ENCODE results near the gene OR8G1. TPM values are rescaled to one million over a fixed set of nuclear protein-coding genes. Genes with fewer than 3 reads are reported as not detected.
"Not testable (repeated sequence)": the region's sequence is repeated elsewhere in the genome, so short reads cannot be mapped to it uniquely, and the experiment has no call there.

The OR8G1 gene
- total RNA-seq, 4 donors from 2014 or later: not detected

DNA sequence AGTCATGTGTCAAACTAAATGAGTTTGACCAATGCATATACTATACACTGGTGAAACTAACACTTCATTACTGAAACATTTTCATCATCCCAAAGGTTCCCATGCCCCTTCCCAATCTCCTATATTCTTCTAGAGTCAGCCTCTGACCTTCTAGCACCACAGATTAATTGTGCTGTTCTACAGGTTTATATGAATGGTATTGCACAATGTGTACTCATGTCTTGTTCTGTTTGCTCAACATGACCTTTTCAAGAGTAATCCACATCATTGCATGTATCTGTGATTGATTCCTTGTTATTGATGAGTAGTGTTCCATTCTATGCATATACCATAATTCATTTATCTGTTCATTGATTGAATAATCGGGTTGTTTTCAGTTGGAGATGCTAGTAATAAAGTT lies 7.5 kb upstream of the OR8G1 start:
- WGBS: 3% methylated on average over 1 of the region's 1 CpG
- no peak overlapping the region for H3K4me3 ChIP-seq
- TF ChIP-seq, protein P1, sequence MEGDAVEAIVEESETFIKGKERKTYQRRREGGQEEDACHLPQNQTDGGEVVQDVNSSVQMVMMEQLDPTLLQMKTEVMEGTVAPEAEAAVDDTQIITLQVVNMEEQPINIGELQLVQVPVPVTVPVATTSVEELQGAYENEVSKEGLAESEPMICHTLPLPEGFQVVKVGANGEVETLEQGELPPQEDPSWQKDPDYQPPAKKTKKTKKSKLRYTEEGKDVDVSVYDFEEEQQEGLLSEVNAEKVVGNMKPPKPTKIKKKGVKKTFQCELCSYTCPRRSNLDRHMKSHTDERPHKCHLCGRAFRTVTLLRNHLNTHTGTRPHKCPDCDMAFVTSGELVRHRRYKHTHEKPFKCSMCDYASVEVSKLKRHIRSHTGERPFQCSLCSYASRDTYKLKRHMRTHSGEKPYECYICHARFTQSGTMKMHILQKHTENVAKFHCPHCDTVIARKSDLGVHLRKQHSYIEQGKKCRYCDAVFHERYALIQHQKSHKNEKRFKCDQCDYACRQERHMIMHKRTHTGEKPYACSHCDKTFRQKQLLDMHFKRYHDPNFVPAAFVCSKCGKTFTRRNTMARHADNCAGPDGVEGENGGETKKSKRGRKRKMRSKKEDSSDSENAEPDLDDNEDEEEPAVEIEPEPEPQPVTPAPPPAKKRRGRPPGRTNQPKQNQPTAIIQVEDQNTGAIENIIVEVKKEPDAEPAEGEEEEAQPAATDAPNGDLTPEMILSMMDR (IDR thresholded peaks at IDR 0.05): no peak
- TF ChIP-seq POLR2A (IDR thresholded peaks at IDR 0.05) (no peak), POLR2AphosphoS5 (IDR thresholded peaks at IDR 0.05) (no peak), EP300 (IDR thresholded peaks at IDR 0.05) (no peak)
- H3K27ac ChIP-seq: no peak overlapping the region
- H3K36me3 ChIP-seq: no peaks in the 10 kb centered on the region
- H3K9me3 ChIP-seq: no peaks in the 10 kb centered on the region
- H3K4me1 ChIP-seq: no peaks in the 10 kb centered on the region
- no peak for DNase-seq (ENCODE audit: low spot score in 2 of 2)
- no peaks in the 10 kb centered on the region for H3K27me3 ChIP-seq

DNA sequence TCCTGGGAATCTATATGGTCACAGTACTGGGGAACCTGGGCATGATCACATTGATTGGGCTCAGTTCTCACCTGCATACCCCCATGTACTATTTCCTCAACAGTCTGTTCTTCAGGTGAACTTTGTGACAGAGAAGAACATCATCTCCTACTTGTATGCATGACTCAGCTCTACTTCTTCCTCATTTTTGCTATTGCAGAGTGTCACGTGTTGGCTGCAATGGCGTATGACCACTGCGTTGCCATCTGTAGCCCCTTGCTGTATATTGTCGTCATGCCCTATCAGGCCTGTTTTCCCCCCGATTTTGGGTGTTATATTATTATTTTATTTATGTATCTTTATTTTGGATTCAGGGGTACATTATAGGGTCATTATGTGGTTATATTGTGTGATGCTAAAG lies 2.4 kb upstream of the OR8G1 start:
- Histone ChIP-seq H3K36me3 (no peaks in the 10 kb centered on the region), H3K27ac (no peak overlapping the region), H3K27me3 (no peaks in the 10 kb centered on the region), H3K9me3 (no peaks in the 10 kb centered on the region), H3K4me1 (no peaks in the 10 kb centered on the region), H3K4me3 (no peak overlapping the region)
- TF ChIP-seq EP300 (IDR thresholded peaks at IDR 0.05): no peak
- no peak for TF ChIP-seq POLR2AphosphoS5 (IDR thresholded peaks at IDR 0.05)
- TF ChIP-seq, protein P1 (IDR thresholded peaks at IDR 0.05): no peak
- TF ChIP-seq POLR2A (IDR thresholded peaks at IDR 0.05): no peak
- DNase-seq (ENCODE audit: low spot score in 2 of 2): no peak
- WGBS: 52% methylated on average over 5 of the region's 5 CpGs

DNA sequence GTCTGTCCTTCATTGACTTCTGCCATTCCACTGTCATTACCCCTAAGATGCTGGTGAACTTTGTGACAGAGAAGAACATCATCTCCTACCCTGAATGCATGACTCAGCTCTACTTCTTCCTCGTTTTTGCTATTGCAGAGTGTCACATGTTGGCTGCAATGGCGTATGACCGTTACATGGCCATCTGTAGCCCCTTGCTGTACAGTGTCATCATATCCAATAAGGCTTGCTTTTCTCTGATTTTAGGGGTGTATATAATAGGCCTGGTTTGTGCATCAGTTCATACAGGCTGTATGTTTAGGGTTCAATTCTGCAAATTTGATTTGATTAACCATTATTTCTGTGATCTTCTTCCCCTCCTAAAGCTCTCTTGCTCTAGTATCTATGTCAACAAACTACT lies 9.0 kb downstream of the OR8G1 start:
- H3K4me3 ChIP-seq; H3K27me3 ChIP-seq; H3K4me1 ChIP-seq; H3K36me3 ChIP-seq; H3K27ac ChIP-seq; DNase-seq (ENCODE audit: low spot score in 2 of 2); H3K9me3 ChIP-seq: not testable (repeated sequence)
- 64% methylated on average over 3 of the region's 3 CpGs for WGBS

DNA sequence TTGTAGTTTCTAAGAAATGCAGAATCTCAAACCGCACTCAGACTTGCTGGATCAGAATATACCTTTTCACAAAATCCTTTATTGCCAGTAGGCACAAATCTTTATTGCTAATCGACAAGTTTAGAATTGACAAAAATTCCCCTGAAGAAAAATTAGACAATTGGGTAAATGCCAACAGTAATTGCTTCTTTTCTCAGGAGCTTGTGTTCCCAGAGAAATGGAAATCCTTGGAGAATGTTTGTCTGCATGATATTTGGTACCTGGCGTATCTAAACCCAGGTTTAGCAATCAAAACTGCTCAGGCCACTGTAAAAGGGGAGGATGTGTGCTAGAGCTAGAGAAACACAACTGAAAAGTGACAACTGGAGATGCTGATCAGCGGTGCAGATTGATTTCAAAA lies 15.2 kb downstream of the OR8G1 start, which contains the start of gene OR8G5:
Gene OR8G5 (plus strand): TSS at position 301 of the 400 bp plus-strand sequence. CDS start 8,556 bp downstream, outside the sequence.
- no peaks in the 10 kb centered on the region for H3K9me3 ChIP-seq
- no peak within 1 kb of the TSS for H3K27ac ChIP-seq
- no peak for DNase-seq (ENCODE audit: low spot score in 2 of 2)
- H3K36me3 ChIP-seq: no peaks in the 10 kb centered on the region
- TF ChIP-seq EP300 (IDR thresholded peaks at IDR 0.05) (no peak), POLR2AphosphoS5 (IDR thresholded peaks at IDR 0.05) (no peak), POLR2A (IDR thresholded peaks at IDR 0.05) (no peak)
- TF ChIP-seq, protein P1 (IDR thresholded peaks at IDR 0.05): no peak
- 42% methylated on average over 4 of the region's 4 CpGs for WGBS
- no peaks in the 10 kb centered on the region for H3K4me1 ChIP-seq
- no peaks in the 10 kb centered on the region for H3K27me3 ChIP-seq
- no peak within 1 kb of the TSS for H3K4me3 ChIP-seq

DNA sequence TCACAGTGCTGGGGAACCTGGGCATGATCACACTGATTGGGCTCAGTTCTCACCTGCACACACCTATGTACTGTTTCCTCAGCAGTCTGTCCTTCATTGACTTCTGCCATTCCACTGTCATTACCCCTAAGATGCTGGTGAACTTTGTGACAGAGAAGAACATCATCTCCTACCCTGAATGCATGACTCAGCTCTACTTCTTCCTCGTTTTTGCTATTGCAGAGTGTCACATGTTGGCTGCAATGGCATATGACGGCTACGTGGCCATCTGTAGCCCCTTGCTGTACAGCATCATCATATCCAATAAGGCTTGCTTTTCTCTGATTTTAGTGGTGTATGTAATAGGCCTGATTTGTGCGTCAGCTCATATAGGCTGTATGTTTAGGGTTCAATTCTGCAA lies 24.1 kb downstream of the OR8G1 start:
- 69% methylated on average over 4 of the region's 4 CpGs for WGBS
- not testable (repeated sequence) for H3K9me3 ChIP-seq; H3K27me3 ChIP-seq; H3K36me3 ChIP-seq; DNase-seq (ENCODE audit: low spot score in 2 of 2); H3K27ac ChIP-seq; H3K4me3 ChIP-seq; H3K4me1 ChIP-seq

DNA sequence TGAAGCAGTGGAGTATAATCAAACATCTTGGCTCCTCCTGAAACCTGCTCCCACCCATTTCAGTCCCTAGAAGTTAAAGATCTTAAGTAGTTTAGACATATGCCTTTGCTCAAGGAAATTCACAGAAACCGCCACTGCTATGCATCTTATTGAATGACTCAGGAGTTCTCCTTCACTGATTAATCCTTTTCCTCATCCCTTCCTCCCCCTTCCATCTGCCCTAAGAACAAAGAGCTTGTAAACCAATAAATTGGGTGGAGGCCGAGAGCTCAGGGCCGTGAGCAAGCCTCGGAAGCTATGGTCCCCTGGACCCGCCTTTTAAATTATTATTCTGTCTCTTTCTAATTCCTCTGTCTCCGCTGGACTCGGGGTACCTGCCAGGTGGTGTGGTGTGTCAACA lies 30.0 kb downstream of the OR8G1 start:
- H3K9me3 ChIP-seq; H3K4me1 ChIP-seq; H3K4me3 ChIP-seq; H3K36me3 ChIP-seq; H3K27ac ChIP-seq; H3K27me3 ChIP-seq; DNase-seq (ENCODE audit: low spot score in 2 of 2): not testable (repeated sequence)
- WGBS: 56% methylated on average over 7 of the region's 7 CpGs

DNA sequence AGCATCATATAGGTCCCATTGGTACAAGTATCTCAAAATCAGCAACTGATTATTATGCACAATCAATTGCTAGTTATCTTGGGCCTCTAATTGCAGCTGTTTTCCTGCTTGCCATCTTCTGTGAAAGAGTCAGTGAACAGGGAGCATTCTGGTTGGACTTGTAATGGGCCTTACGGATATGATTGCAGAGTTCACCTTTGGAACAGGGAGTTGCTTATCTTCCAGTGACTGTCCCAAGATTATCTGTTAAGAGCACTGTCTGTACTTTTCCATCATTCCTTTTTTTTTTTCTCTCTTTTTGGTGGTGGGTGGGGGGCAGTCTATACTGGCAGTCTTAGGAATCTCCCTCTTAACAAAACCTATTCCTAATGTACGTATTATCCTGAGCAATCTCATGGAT lies 33.1 kb downstream of the OR8G1 start:
- no peak for DNase-seq (ENCODE audit: low spot score in 2 of 2)
- Histone ChIP-seq H3K9me3 (no peaks in the 10 kb centered on the region), H3K4me3 (no peak overlapping the region), H3K27ac (no peak overlapping the region), H3K36me3 (no peaks in the 10 kb centered on the region), H3K27me3 (no peaks in the 10 kb centered on the region), H3K4me1 (no peaks in the 10 kb centered on the region)
- WGBS: 98% methylated on average over 2 of the region's 2 CpGs
- TF ChIP-seq POLR2AphosphoS5 (IDR thresholded peaks at IDR 0.05) (no peak), POLR2A (IDR thresholded peaks at IDR 0.05) (no peak), EP300 (IDR thresholded peaks at IDR 0.05) (no peak)
- TF ChIP-seq, protein P1 (IDR thresholded peaks at IDR 0.05): no peak

Measured in suprapubic skin (tissue), 4 donors.